Hepatocyte (in vitro differentiated cells): ENCODE results near the gene PTPRD.

Experiments
- CTCF ChIP-seq: fragments of 200-600 bp; sonication (generic); IDR thresholded peaks from 2 replicates; pipeline ENCODE4 v1.5.1; 2016; ENCODE audit warnings: antibody characterized with exemption, mild to moderate bottlenecking; ENCODE audit not compliant: poor library complexity
- EZH2 ChIP-seq: fragments of 200-600 bp; sonication (generic); IDR thresholded peaks from 2 replicates; pipeline ENCODE4 v1.6.1; 2016; ENCODE audit warnings: antibody characterized with exemption, mild to moderate bottlenecking, borderline replicate concordance

GRCh38 chr9:8693464-8693863, 1919.3 kb downstream of the PTPRD start:
- TF ChIP-seq CTCF (no peak), EZH2 (no peak)
